ENCODE results near the gene TMEM234. TPM values are rescaled to one million over a fixed set of nuclear protein-coding genes. Genes with fewer than 3 reads are reported as not detected.

Gene TMEM234
- total and polyA plus RNA-seq, 2 of the 8 experiments (the other 6 are each of a cell fraction or from before 2014, with no cell fraction given): 8.7 to 8.9 TPM

DNA sequence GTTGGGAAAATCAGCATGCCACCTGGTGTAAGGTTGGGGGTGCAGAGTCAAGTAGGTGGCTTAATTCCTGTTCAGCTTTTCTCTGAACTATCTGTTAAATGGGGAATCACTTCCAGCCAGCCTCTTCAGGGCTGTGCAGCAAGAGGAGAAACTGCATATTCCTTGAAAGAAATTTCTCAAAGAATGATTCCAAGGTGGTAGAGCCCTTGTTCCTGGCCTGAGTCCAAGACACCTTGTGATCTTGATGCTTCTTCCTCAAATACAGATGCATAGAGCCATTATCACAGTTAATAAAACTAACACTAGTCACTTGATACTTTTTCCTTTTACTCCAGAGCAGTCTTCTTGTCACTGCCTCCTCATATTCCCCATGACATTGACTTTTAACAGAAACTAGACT lies 37.5 kb downstream of the TMEM234 start:
- H2AK5ac ChIP-seq (ENCODE audit: low read depth, low read length): no peak overlapping the region
- DNase-seq (ENCODE audit: low read depth in 1 of 2, low spot score in 2 of 2) (no peak), FAIRE-seq (no peak)
- H4K20me1 ChIP-seq (replicated peaks in 1 of 2; ENCODE audit: control insufficient read depth in 1 of 2, insufficient read depth in 2 of 2, low read length in 2 of 2): peaks cover 0 to 11% of the 10 kb centered on the region in 2 experiments
- no peak overlapping the region for H2AFZ ChIP-seq (ENCODE audit: low read length)
- H3K4me1 ChIP-seq (replicated peaks in 1 of 4; ENCODE audit: control insufficient read depth in 3 of 4, insufficient read depth in 4 of 4, low read length in 3 of 4): peaks cover 0 to 6% (median 5%) of the 10 kb centered on the region in 4 experiments; a peak in 3 of 7 replicates
- peaks cover 7 to 45% of the 10 kb centered on the region in 2 experiments for H3K79me2 ChIP-seq (ENCODE audit: control insufficient read depth in 1 of 2, insufficient read depth in 2 of 2, low read length in 2 of 2)
- no peaks in the 10 kb centered on the region for H3K27me3 ChIP-seq (replicated peaks in 1 of 4; ENCODE audit: control insufficient read depth in 3 of 4, extremely low read depth in 1 of 4, insufficient read depth in 3 of 4, low read length in 3 of 4)
- no peak overlapping the region for H2BK15ac ChIP-seq (ENCODE audit: low read length)
- H3K79me1 ChIP-seq (ENCODE audit: low read depth, low read length): peaks cover 3% of the 10 kb centered on the region; the same call in 1 of the 2 replicates
- no peak overlapping the region for H3K4ac ChIP-seq (replicated peaks; ENCODE audit: insufficient read length, low read depth, low read length)
- H3K23me2 ChIP-seq (ENCODE audit: low read depth, low read length): peaks cover under 1% of the 10 kb centered on the region; the same call in 1 of the 2 replicates
- H3K14ac ChIP-seq (ENCODE audit: insufficient read length): no peak overlapping the region
- no peaks in the 10 kb centered on the region for H3K9me3 ChIP-seq (ENCODE audit: insufficient read depth in 2 of 2, low read depth in 1 of 2, low read length in 1 of 2)
- no peak overlapping the region for H2BK120ac ChIP-seq (replicated peaks; ENCODE audit: low read depth, low read length)
- H3K23ac ChIP-seq (ENCODE audit: insufficient read length): no peak overlapping the region
- no peak overlapping the region for H3K4me2 ChIP-seq (ENCODE audit: insufficient read depth in 1 of 2, low read depth in 2 of 2, low read length in 2 of 2)
- H4K8ac ChIP-seq (ENCODE audit: extremely low read depth, insufficient read depth, low read length): no peak overlapping the region
- H2BK12ac ChIP-seq (ENCODE audit: low read depth, low read length): no peak overlapping the region
- no peak overlapping the region for H4K5ac ChIP-seq (ENCODE audit: insufficient read length, low read depth, low read length)
- H2BK5ac ChIP-seq (ENCODE audit: low read depth, low read length): no peak overlapping the region
- H3K36me3 ChIP-seq (ENCODE audit: control insufficient read depth in 2 of 4, insufficient read depth in 4 of 4, low read length in 3 of 4): peaks cover 26 to 68% (median 55%) of the 10 kb centered on the region in 4 experiments
- H4K91ac ChIP-seq (replicated peaks; ENCODE audit: insufficient read length, low read length): no peak overlapping the region
- H3K9ac ChIP-seq (replicated peaks in 1 of 4; ENCODE audit: extremely low read depth in 1 of 4, low read depth in 3 of 4, low read length in 3 of 4): no peak overlapping the region
- no peak overlapping the region for H3K56ac ChIP-seq (replicated peaks; ENCODE audit: insufficient read length, low read depth, low read length)
- TF ChIP-seq RFX5 (IDR thresholded peaks at IDR 0.05; ENCODE audit: borderline replicate concordance, low read depth, low read length) (no peak), BRCA1 (IDR thresholded peaks at IDR 0.05; ENCODE audit: low read depth, low read length) (no peak), SAP30 (IDR thresholded peaks at IDR 0.05; ENCODE audit: insufficient read depth, insufficient replicate concordance, low read length) (no peak), RBBP5 (IDR thresholded peaks at IDR 0.05; ENCODE audit: borderline replicate concordance, low read depth, low read length) (no peak), ATF2 (IDR thresholded peaks at IDR 0.05; ENCODE audit: low read length) (no peak), HDAC6 (IDR thresholded peaks at IDR 0.05; ENCODE audit: low read depth, low read length) (no peak), CEBPB (IDR thresholded peaks at IDR 0.05; ENCODE audit: low read depth, low read length) (no peak), SIRT6 (IDR thresholded peaks at IDR 0.05; ENCODE audit: low read length) (no peak), SP2 (IDR thresholded peaks at IDR 0.05; ENCODE audit: low read length) (no peak), PHF8 (conservative IDR thresholded peaks at IDR 0.05; ENCODE audit: low read depth, low read length) (no peak), CHD1 (IDR thresholded peaks at IDR 0.05; ENCODE audit: low read depth, low read length) (no peak), EP300 (IDR thresholded peaks at IDR 0.05; ENCODE audit: borderline replicate concordance in 1 of 2, low read depth in 2 of 2, low read length in 2 of 2) (no peak), POLR2A (IDR thresholded peaks at IDR 0.05; ENCODE audit: control extremely low read depth in 1 of 2, low read depth in 2 of 2, low read length in 2 of 2) (no peak), SIX5 (IDR thresholded peaks at IDR 0.05; ENCODE audit: low read depth, low read length) (no peak)
- no peak overlapping the region for H3K27ac ChIP-seq (ENCODE audit: low read depth, low read length)
- H3K4me3 ChIP-seq (ENCODE audit: extremely low read depth in 1 of 4, insufficient read depth in 2 of 4, low read depth in 3 of 4, low read length in 4 of 4): no peak overlapping the region
- no peak overlapping the region for H2BK20ac ChIP-seq (ENCODE audit: low read length)
- POLR2A ChIA-PET (ENCODE audit: partially characterized antibody): interaction anchor here (0.6 to 18.1 kb wide), 6 partner anchors 12 to 1210 kb away, joined by 3 to 332 read pairs (median 5); partner anchors contain the start of genes CCDC28B, IQCC and MARCKSL1
- CTCF ChIA-PET (ENCODE audit: partially characterized antibody): interaction anchor here (0.8 to 1.2 kb wide), 3 partner anchors 11 to 39 kb away, joined by 3 read pairs; no protein-coding TSS in a partner anchor
- H3K18ac ChIP-seq (ENCODE audit: extremely low read depth, low read length): no peak overlapping the region

All from H1 (cell line).